GM12864 (cell line): Measurements from ENCODE around the gene KLLN.
"Not testable (repeated sequence)": the region's sequence is repeated elsewhere in the genome, so short reads cannot be mapped to it uniquely, and the experiment has no call there.

Experiments used
- DNase-seq: peaks from one replicate; pipeline ENCODE4 v3.0.0-alpha.2; 2011; ENCODE audit warnings: low read depth
- H3K4me3 ChIP-seq: 2 replicates; pipeline ENCODE4 v1.5.1; 2011; ENCODE audit warnings: mild to moderate bottlenecking, low read depth, low read length, control low read depth
- CTCF ChIP-seq: IDR thresholded peaks from 2 replicates; pipeline ENCODE4 v1.5.1; 2011; ENCODE audit warnings: low read depth, mild to moderate bottlenecking, moderate library complexity, low read length, control low read depth, inconsistent platforms; ENCODE audit errors: missing control alignments

Gene KLLN

DNA sequence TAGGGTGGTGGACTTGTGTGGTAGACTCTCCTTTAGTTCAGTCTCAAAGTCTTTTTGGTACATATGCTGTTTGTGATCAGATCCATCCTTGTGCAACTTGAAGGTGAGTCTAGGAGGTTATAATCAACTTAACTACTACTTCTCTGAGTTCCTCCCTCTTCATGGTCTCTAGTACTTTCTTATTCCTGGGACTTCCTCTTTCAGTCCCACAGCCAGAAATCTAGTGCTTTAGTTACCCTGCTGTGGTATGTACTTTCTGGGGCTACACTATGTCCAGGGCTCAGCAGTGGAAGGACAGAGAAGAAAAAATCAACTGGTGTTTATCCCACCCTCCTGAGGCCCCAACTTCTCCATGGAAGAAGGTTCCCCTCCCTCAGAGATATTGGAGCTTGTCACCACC, 25.9 kb downstream of the KLLN start:
- no peak for TF ChIP-seq CTCF
- DNase-seq, result no peak
- no peak overlapping the region for H3K4me3 ChIP-seq

GRCh38 chr10:87836098-87836497, 27.2 kb downstream of the KLLN start:
- H3K4me3 ChIP-seq, result no peak overlapping the region
- TF ChIP-seq CTCF, result no peak
- no peak for DNase-seq

DNA sequence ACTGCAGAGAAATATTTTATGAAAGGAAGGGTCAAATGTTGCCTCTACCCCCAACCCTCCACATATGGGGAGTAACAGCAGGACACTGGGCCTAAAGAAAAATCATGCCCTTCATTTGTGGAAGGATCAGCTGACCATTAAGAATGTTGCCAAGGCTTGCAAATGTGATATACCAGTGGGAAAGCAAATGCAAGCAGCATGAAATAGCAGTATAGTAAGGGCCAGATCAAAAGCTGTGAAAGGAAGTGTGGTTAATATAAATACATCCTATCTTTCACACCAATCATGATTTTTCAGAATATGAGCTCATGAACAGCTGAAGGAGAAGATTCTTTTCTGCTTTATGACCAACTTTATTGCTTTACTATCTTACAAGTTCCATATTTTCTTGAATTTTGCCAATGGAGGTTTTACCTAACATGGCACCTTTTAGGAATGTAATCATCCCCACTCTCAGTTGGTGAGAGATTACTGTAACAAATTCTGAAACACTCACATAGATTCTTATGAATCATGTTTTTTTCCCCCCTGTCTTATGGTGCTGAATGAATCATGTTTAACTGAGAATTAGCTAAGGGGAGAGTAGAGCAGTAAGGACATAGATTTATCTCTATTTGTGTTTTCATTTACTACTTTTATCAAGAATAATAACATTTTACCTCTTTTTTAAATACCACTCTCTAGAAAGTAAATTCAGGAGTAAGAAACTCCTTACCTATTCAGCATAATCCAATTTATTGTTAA, 33.2 kb downstream of the KLLN start:
- DNase-seq, result no peak
- no peak for TF ChIP-seq CTCF
- no peak overlapping the region for H3K4me3 ChIP-seq

DNA sequence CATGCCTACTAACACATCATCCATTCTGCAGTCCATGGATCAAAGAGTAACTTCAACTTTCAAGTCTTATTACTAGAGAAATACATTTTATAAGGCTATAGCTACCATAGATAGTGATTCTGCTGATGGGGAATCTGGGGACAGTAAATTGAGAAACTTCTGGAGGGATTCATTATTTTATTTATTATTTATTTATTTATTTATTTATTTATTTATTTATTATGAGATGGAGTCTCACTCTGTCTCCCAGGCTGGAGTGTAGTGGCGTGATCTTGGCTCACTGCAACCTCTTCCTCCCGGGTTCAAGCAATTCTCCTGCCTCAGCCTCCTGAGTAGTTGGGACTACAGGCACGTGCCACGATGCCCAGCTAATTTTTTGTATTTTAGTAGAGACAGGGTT, 34.3 kb downstream of the KLLN start:
- not testable (repeated sequence) for DNase-seq, H3K4me3 ChIP-seq

GRCh38 chr10:87827681-87828080, 35.7 kb downstream of the KLLN start:
- no peak overlapping the region for H3K4me3 ChIP-seq
- DNase-seq, result no peak
- no peak for TF ChIP-seq CTCF

- no peak for TF ChIP-seq CTCF
- H3K4me3 ChIP-seq, result no peak overlapping the region
- DNase-seq, result no peak
These were observed 36.7 kb downstream of the KLLN start for GRCh38 chr10:87826653-87827052.

DNA sequence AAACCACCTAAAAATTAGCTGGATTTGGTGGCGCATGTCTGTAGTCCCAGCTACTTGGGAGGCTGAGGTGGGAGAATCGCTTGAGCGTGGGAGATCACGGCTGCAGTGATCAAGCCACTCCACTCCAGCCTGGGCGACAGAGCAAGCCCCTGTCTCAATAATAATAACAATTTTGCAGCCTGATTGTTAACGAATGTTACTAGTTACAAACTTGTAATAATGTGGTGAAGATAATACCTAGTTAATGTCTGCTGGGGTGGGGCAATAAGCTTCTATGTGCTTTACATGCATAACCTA, 44.1 kb downstream of the KLLN start:
- no peak for DNase-seq
- H3K4me3 ChIP-seq, result no peak overlapping the region; the same call in 1 of the 2 replicates
- TF ChIP-seq CTCF, result no peak
